Neural cell (in vitro differentiated cells): ENCODE results near the gene SLC41A1. TPM values are rescaled to one million over a fixed set of nuclear protein-coding genes. Genes with fewer than 3 reads are reported as not detected.
"Not testable (repeated sequence)": the region's sequence is repeated elsewhere in the genome, so short reads cannot be mapped to it uniquely, and the experiment has no call there.

Source experiments
- H2AFZ ChIP-seq: fragments of 200-600, 300-800 bp; sonication (generic), shearing (Covaris generic); 2 replicates; pipeline ENCODE4 v1.6.0; 2014; ENCODE audit warnings: low read depth, mild to moderate bottlenecking, antibody characterized with exemption, low read length, moderate library complexity
- H3F3A ChIP-seq: fragments of 200-600 bp; shearing (Covaris generic); 2 replicates; pipeline ENCODE4 v1.6.1; 2016; ENCODE audit warnings: mild to moderate bottlenecking, moderate library complexity, mixed read lengths, antibody characterized with exemption, low read length; ENCODE audit not compliant: insufficient read depth, poor library complexity, severe bottlenecking
- H3K27ac ChIP-seq: fragments of 200-600, 300-800 bp; sonication (generic), shearing (Covaris generic); 2 replicates; pipeline ENCODE4 v1.5.1; 2014; ENCODE audit warnings: mild to moderate bottlenecking, low read length, moderate library complexity
- H3K27me3 ChIP-seq: fragments of 300-800, 200-600 bp; sonication (generic), shearing (Covaris generic); 2 replicates; pipeline ENCODE4 v1.6.0; 2014; ENCODE audit warnings: mild to moderate bottlenecking, low read depth, low read length, moderate library complexity; ENCODE audit not compliant: insufficient read depth
- H3K36me3 ChIP-seq: fragments of 300-800, 200-600 bp; sonication (generic), shearing (Covaris generic); 2 replicates; pipeline ENCODE4 v1.5.1; 2014; ENCODE audit warnings: mild to moderate bottlenecking, antibody characterized with exemption, low read length, moderate library complexity; ENCODE audit not compliant: insufficient read depth
- H3K4me2 ChIP-seq: fragments of 300-800, 200-600 bp; sonication (generic), shearing (Covaris generic); 2 replicates; pipeline ENCODE4 v1.6.0; 2014; ENCODE audit warnings: mild to moderate bottlenecking, low read length
- H3K4me3 ChIP-seq: fragments of 300-800, 200-600 bp; sonication (generic), shearing (Covaris generic); 2 replicates; pipeline ENCODE4 v1.5.1; 2014; ENCODE audit warnings: mild to moderate bottlenecking, low read length, moderate library complexity
- H3K79me2 ChIP-seq: fragments of 200-600 bp; shearing (Covaris generic); replicated peaks from 2 replicates; pipeline ENCODE4 v1.6.0; 2014; ENCODE audit warnings: mild to moderate bottlenecking, low read length, moderate library complexity; ENCODE audit not compliant: insufficient read depth
- H3K9ac ChIP-seq: fragments of 300-800, 200-600 bp; sonication (generic), shearing (Covaris generic); 2 replicates; pipeline ENCODE4 v1.6.1; 2016; ENCODE audit warnings: mild to moderate bottlenecking, low read length, mixed read lengths
- H3K9me2 ChIP-seq: fragments of 200-600 bp; shearing (Covaris generic); 2 replicates; pipeline ENCODE4 v1.6.1; 2016; ENCODE audit warnings: mild to moderate bottlenecking, low read length, mixed read lengths; ENCODE audit not compliant: insufficient read depth
- H3K9me3 ChIP-seq: fragments of 200-600, 300-800 bp; sonication (generic), shearing (Covaris generic); 2 replicates; pipeline ENCODE4 v1.6.1; 2016; ENCODE audit warnings: mild to moderate bottlenecking, mixed run types, low read length, moderate library complexity, mixed read lengths
- H4K20me1 ChIP-seq: fragments of 200-600 bp; shearing (Covaris generic); 2 replicates; pipeline ENCODE4 v1.6.1; 2016; ENCODE audit warnings: mild to moderate bottlenecking, mixed run types; ENCODE audit not compliant: insufficient read depth
- CTCF ChIP-seq: fragments of 450-650 bp; IDR thresholded peaks from 2 replicates; pipeline ENCODE4 v1.5.1; 2014; ENCODE audit warnings: antibody characterized with exemption, mild to moderate bottlenecking, moderate library complexity; ENCODE audit not compliant: poor library complexity, severe bottlenecking
- EP300 ChIP-seq: fragments of 450-650 bp; conservative IDR thresholded peaks from 2 replicates; pipeline ENCODE4 v1.6.1; 2014; ENCODE audit warnings: antibody characterized with exemption, mild to moderate bottlenecking, moderate library complexity; ENCODE audit not compliant: poor library complexity, severe bottlenecking
- EZH2 ChIP-seq: fragments of 200-600, 300-800 bp; shearing (Covaris generic), sonication (generic); IDR thresholded peaks from 2 replicates; pipeline ENCODE4 v1.6.1; 2014; ENCODE audit warnings: antibody characterized with exemption, low read length, borderline replicate concordance, mild to moderate bottlenecking; ENCODE audit not compliant: insufficient read depth, poor library complexity, severe bottlenecking
- MXI1 ChIP-seq: fragments of 450-650 bp; conservative IDR thresholded peaks from 2 replicates; pipeline ENCODE4 v1.6.1; 2014; ENCODE audit warnings: antibody characterized with exemption, mild to moderate bottlenecking; ENCODE audit not compliant: poor library complexity, severe bottlenecking
- POLR2AphosphoS5 ChIP-seq: IDR thresholded peaks from 2 replicates; pipeline ENCODE4 v1.6.1; 2012
- REST ChIP-seq: IDR thresholded peaks from 2 replicates; pipeline ENCODE4 v1.6.1; 2012; ENCODE audit warnings: borderline replicate concordance
- SMC3 ChIP-seq: fragments of 450-650 bp; conservative IDR thresholded peaks from 2 replicates; pipeline ENCODE4 v1.6.1; 2014; ENCODE audit warnings: antibody characterized with exemption, mild to moderate bottlenecking, moderate library complexity; ENCODE audit not compliant: poor library complexity
- TAF1 ChIP-seq: IDR thresholded peaks from 2 replicates; pipeline ENCODE4 v1.6.1; 2012; ENCODE audit warnings: low read depth
- polyA plus RNA-seq: library from polyadenylated mRNA; depleted of rRNA; stranded (reverse); fragments of >200 nt; gene quantifications from 2 replicates; pipeline ENCODE4 v1.2.3, GENCODE V29; 2014

The SLC41A1 gene
- polyA plus RNA-seq, 1 donor from 2014 or later = 4.2 TPM

- TF ChIP-seq CTCF = no peak
These were observed 48.5 kb upstream of the SLC41A1 start (continued) for GRCh38 chr1:205861540-205861939.

- H3K4me2 ChIP-seq = no peak overlapping the region
- no peaks in the 10 kb centered on the region for H4K20me1 ChIP-seq
- no peak overlapping the region for H3K4me3 ChIP-seq
- H3K9ac ChIP-seq = no peak overlapping the region
- H3K27ac ChIP-seq = no peak overlapping the region
- no peaks in the 10 kb centered on the region for H3K9me3 ChIP-seq
- no peaks in the 10 kb centered on the region for H3F3A ChIP-seq
- H3K36me3 ChIP-seq = no peaks in the 10 kb centered on the region
- H2AFZ ChIP-seq = no peak overlapping the region
- H3K9me2 ChIP-seq = no peaks in the 10 kb centered on the region
- no peaks in the 10 kb centered on the region for H3K79me2 ChIP-seq
- H3K27me3 ChIP-seq = no peaks in the 10 kb centered on the region
- TF ChIP-seq MXI1 (no peak), TAF1 (no peak), EP300 (no peak)
These were observed 45.4 kb upstream of the SLC41A1 start for GRCh38 chr1:205858141-205858961.

GRCh38 chr1:205857501-205857900 lies 44.5 kb upstream of the SLC41A1 start:
- not testable (repeated sequence) for H2AFZ ChIP-seq, H3K4me3 ChIP-seq, H3K27me3 ChIP-seq, H3K9me3 ChIP-seq, H3K79me2 ChIP-seq, H3K36me3 ChIP-seq, H3K9ac ChIP-seq, H3F3A ChIP-seq, H3K9me2 ChIP-seq, H4K20me1 ChIP-seq, H3K4me2 ChIP-seq, H3K27ac ChIP-seq

- H3K27me3 ChIP-seq = no peaks in the 10 kb centered on the region
- no peaks in the 10 kb centered on the region for H3K9me2 ChIP-seq
- H2AFZ ChIP-seq = no peak overlapping the region
- H3K36me3 ChIP-seq = no peaks in the 10 kb centered on the region
- no peak overlapping the region for H3K4me3 ChIP-seq
- no peaks in the 10 kb centered on the region for H3F3A ChIP-seq
- no peak overlapping the region for H3K9ac ChIP-seq
- no peak overlapping the region for H3K27ac ChIP-seq
- TF ChIP-seq CTCF (no peak), EZH2 (no peak), POLR2AphosphoS5 (no peak), MXI1 (no peak), SMC3 (no peak), REST (no peak)
- no peak overlapping the region for H3K4me2 ChIP-seq
- H4K20me1 ChIP-seq = no peaks in the 10 kb centered on the region
- no peaks in the 10 kb centered on the region for H3K79me2 ChIP-seq
- H3K9me3 ChIP-seq = no peaks in the 10 kb centered on the region
These were observed 43.4 kb upstream of the SLC41A1 start for GRCh38 chr1:205856433-205856832.
